Subcutaneous adipose tissue (tissue), 4 donors: ENCODE results near the gene ANKRD49. TPM values are rescaled to one million over a fixed set of nuclear protein-coding genes. Genes with fewer than 3 reads are reported as not detected.

Experiments used
- total RNA-seq, 4 donors: library from RNA; depleted of rRNA; stranded (reverse); fragments of >200 nt; gene quantifications; one replicate each; pipeline ENCODE4 v1.1.0, GENCODE V29; 2016
- TF ChIP-seq, protein P1 (sequence below): fragments of 450-650 bp; IDR thresholded peaks from one replicate; pipeline ENCODE4 v1.5.1; 2016; ENCODE audit warnings: low read depth, mild to moderate bottlenecking, control low read depth, antibody characterized with exemption, moderate library complexity

The ANKRD49 gene
- total RNA-seq, 4 donors from 2014 or later, result 11.4 to 16.0 (median 14.8) TPM

GRCh38 chr11:94511932-94512781, 18.4 kb downstream of the ANKRD49 start, which contains the start of gene C11orf97:
TSS of gene C11orf97 (plus strand) at chr11:94512461. CDS start at chr11:94512529, 68 bp downstream.
- TF ChIP-seq, protein P1, sequence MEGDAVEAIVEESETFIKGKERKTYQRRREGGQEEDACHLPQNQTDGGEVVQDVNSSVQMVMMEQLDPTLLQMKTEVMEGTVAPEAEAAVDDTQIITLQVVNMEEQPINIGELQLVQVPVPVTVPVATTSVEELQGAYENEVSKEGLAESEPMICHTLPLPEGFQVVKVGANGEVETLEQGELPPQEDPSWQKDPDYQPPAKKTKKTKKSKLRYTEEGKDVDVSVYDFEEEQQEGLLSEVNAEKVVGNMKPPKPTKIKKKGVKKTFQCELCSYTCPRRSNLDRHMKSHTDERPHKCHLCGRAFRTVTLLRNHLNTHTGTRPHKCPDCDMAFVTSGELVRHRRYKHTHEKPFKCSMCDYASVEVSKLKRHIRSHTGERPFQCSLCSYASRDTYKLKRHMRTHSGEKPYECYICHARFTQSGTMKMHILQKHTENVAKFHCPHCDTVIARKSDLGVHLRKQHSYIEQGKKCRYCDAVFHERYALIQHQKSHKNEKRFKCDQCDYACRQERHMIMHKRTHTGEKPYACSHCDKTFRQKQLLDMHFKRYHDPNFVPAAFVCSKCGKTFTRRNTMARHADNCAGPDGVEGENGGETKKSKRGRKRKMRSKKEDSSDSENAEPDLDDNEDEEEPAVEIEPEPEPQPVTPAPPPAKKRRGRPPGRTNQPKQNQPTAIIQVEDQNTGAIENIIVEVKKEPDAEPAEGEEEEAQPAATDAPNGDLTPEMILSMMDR, result no peak

DNA sequence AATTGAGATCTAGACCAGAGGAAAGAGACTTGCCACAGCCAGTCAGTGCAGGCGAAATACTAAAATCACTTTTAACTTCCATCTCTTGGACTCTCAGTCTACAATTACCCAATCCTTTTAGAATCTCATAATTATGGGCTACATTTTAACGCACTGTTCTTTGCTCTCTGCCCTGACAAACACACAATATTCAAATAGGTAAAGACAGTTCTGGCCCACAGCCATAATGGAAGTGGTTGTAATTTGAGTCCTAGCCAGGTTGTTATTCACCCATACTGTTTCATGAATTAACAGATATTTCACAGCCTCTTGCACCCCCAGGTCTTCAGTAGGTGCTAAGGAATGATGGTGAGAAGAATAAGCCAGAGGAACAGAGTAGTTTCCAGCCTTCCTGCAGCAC, 19.3 kb downstream of the ANKRD49 start:
- TF ChIP-seq, protein P1, result no peak

- TF ChIP-seq, protein P1, result no peak
These were observed 21.6 kb downstream of the ANKRD49 start for GRCh38 chr11:94515398-94515797.

DNA sequence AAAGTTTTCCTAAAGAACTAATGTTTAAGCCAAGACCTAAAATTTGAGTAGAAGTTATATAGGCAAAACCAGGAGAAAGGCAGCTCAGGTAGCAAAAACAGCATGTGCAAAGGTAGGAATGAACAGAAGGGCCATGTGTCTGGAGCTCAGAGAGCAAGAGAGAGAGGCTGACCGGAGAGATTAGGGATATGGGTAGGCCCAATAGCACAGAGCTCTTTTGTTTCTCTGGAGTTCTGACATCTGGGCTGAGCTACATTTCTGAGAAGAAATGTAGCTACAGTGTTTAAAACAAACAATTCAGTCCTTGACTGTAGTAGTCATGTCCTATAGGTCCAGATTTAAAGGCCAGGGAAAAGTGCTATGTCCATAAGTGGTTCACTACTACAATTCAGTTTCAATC, 22.9 kb downstream of the ANKRD49 start:
- TF ChIP-seq, protein P1, result no peak

DNA sequence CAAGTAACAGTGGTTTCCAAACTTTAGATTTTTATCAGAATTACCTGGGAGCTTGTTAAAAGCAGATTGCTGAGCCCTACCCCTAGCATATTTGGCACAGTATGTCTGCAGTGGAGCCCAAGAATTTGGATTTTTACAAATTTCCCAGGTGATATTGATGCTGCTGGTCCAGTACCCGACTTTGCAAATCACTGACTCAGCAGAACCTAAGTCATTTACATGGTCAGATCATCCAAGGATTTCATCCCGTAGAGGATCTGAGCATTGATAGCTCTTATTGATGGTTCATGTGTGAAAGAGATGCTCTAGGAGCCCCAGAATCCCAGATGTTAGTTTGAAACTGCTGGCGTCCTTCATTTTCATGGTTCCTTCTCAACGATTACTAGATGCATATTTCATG, 24.5 kb downstream of the ANKRD49 start:
- TF ChIP-seq, protein P1, result no peak

DNA sequence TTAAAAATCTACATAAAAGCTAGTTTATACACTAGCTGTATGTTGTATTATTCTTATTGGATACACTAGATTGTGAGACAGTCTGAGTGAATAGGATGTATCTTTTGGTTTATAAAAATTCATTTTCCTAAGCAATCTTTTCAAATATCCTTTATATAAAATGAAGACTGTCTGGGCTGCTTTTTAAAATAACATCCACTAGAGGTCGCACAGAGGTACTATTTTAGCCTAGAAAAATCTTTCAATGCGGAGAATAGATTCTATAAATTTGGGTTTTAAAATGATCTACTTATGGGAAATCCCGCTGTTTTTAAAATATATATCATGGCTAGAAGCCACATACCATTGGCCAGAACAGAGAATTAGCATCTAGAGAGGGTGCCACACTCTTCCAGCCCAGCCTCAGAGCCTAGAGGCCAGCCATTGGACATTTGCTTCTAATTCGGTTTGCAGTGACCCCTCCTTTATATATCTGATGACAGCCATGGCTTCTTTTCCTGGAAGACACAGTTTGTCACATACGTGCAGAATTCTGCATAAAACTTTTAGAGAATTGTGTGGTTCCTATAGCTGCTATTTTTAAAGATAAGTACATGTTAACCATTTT, 25.8 kb downstream of the ANKRD49 start:
- TF ChIP-seq, protein P1, result no peak

DNA sequence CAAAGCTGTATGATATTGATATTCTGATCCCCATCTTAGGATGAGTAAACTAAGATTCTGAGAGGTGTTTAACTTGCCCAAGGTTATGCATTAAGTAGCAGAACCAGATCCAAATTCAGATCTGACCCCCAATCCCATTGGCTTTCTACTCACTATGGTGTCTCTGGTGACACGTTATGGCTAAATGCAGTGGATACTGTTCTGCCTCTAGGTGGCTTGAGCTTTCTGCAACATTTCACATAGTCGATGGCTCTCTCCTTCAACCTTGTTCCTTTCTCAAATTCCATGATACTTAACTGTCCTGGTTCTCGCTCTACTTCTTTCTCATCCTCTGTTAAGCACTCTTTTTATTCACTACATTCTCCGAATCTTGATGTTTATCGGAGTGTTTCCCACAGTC, 27.9 kb downstream of the ANKRD49 start:
- TF ChIP-seq, protein P1, result no peak
